ENCODE data around the gene ZNF845.
"Not testable (repeated sequence)": the region's sequence is repeated elsewhere in the genome, so short reads cannot be mapped to it uniquely, and the experiment has no call there.

ZNF845 gene

DNA sequence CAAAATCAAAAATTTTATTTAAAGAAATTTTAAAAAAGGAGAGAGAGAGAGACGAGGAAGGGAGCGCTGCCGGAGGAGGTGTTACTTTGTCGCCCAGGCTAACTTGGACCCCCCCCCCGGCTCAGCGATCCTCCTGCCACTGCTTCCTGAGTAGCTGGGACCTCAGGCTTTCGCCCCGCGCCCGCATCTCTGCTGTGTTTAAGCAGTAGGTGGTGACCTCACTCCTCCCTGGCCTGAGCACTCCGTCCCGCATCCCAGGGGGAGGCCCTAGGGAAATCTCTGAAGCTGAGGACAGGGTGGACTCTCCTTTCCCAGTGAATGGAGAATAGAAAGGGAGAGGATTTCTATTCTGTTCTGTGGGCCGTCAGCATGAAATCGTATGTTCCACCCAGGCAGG lies 485 bp upstream of the ZNF845 start:
- peak overlapping the region; percentile 15; the same call in 1 of the 2 replicates for H3K4me2 ChIP-seq (ENCODE audit: low read depth, low read length)
- no peaks in the 10 kb centered on the region for H3K36me3 ChIP-seq (replicated peaks; ENCODE audit: insufficient read depth, low read length)
- no peaks in the 10 kb centered on the region for H3K4me1 ChIP-seq (ENCODE audit: low read length)
- no peak for DNase-seq
- TF ChIP-seq, protein P1, sequence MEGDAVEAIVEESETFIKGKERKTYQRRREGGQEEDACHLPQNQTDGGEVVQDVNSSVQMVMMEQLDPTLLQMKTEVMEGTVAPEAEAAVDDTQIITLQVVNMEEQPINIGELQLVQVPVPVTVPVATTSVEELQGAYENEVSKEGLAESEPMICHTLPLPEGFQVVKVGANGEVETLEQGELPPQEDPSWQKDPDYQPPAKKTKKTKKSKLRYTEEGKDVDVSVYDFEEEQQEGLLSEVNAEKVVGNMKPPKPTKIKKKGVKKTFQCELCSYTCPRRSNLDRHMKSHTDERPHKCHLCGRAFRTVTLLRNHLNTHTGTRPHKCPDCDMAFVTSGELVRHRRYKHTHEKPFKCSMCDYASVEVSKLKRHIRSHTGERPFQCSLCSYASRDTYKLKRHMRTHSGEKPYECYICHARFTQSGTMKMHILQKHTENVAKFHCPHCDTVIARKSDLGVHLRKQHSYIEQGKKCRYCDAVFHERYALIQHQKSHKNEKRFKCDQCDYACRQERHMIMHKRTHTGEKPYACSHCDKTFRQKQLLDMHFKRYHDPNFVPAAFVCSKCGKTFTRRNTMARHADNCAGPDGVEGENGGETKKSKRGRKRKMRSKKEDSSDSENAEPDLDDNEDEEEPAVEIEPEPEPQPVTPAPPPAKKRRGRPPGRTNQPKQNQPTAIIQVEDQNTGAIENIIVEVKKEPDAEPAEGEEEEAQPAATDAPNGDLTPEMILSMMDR (IDR thresholded peaks at IDR 0.05; ENCODE audit: low read length): no peak
- TF ChIP-seq EZH2 (optimal IDR thresholded peaks at IDR 0.05; ENCODE audit: low read depth, low read length): no peak
- TF ChIP-seq EZH2phosphoT487 (IDR thresholded peaks at IDR 0.05; ENCODE audit: low read length): no peak
- H2AFZ ChIP-seq (ENCODE audit: low read length): no peak overlapping the region
- H3K27ac ChIP-seq (ENCODE audit: low read length): no peak overlapping the region
- H3K9ac ChIP-seq (ENCODE audit: low read length): no peak overlapping the region
- H3F3A ChIP-seq (ENCODE audit: insufficient read depth, low read length): no peaks in the 10 kb centered on the region
- no peaks in the 10 kb centered on the region for H3K27me3 ChIP-seq (replicated peaks; ENCODE audit: insufficient read depth, low read length)
- no peaks in the 10 kb centered on the region for H3K9me2 ChIP-seq (replicated peaks; ENCODE audit: insufficient read depth, low read length)
- H4K20me1 ChIP-seq (ENCODE audit: insufficient read depth, low read length): no peaks in the 10 kb centered on the region
- H3K79me2 ChIP-seq (ENCODE audit: low read length): no peaks in the 10 kb centered on the region
- H3K9me3 ChIP-seq (replicated peaks; ENCODE audit: insufficient read depth, low read length): no peaks in the 10 kb centered on the region
- H3K4me3 ChIP-seq (ENCODE audit: low read length): peak overlapping the region; percentile 62; the same call in 1 of the 2 replicates

DNA sequence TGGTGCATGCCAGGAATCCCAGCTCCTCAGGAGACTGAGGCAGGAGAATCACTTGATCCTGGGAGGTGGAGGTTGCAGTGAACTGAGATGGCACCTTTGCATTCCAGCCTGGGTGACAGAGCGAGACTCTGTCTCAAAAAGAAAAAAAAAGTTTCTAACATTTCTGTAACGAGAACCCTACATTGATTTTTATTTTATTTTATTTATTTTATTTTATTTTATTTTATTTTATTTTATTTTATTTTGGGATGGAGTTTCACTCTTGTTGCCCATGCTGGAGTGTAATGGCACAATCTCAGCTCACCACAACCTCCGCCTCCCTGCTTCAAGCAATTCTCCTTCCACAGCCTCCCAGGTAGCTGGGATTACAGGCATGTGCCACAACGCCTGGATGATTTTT lies 10.9 kb downstream of the ZNF845 start:
- not testable (repeated sequence) for H3K9me2 ChIP-seq (replicated peaks; ENCODE audit: insufficient read depth, low read length); H3K27ac ChIP-seq (ENCODE audit: low read length); H4K20me1 ChIP-seq (ENCODE audit: insufficient read depth, low read length); DNase-seq; H3K9me3 ChIP-seq (replicated peaks; ENCODE audit: insufficient read depth, low read length); H3K4me1 ChIP-seq (ENCODE audit: low read length); H3K4me2 ChIP-seq (ENCODE audit: low read depth, low read length); H3K4me3 ChIP-seq (ENCODE audit: low read length); H3F3A ChIP-seq (ENCODE audit: insufficient read depth, low read length); H2AFZ ChIP-seq (ENCODE audit: low read length); H3K36me3 ChIP-seq (replicated peaks; ENCODE audit: insufficient read depth, low read length); H3K9ac ChIP-seq (ENCODE audit: low read length); H3K27me3 ChIP-seq (replicated peaks; ENCODE audit: insufficient read depth, low read length); H3K79me2 ChIP-seq (ENCODE audit: low read length)

DNA sequence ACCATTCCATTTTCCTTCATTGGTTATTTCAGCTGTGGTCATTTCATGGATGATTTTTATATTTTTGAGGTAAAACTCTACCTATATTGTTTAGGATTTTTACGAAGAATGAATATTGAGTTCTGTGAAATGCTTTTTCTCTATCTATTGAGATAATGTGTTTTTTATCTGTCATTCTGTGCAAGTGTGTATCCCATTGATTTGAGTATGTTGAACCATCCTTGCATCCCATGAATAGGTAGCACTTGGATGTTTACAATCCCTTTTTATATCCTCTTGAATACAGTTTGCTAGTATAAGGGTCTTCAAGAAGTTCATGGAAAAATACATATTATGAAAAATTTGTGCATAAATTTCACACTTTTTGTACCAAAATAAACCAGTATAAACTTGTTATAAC lies 22.2 kb downstream of the ZNF845 start:
- H2AFZ ChIP-seq (ENCODE audit: low read length): no peak overlapping the region
- H3F3A ChIP-seq (ENCODE audit: insufficient read depth, low read length): no peaks in the 10 kb centered on the region
- H3K4me2 ChIP-seq (ENCODE audit: low read depth, low read length): no peak overlapping the region
- no peaks in the 10 kb centered on the region for H3K9me2 ChIP-seq (replicated peaks; ENCODE audit: insufficient read depth, low read length)
- no peaks in the 10 kb centered on the region for H3K79me2 ChIP-seq (ENCODE audit: low read length)
- H3K9me3 ChIP-seq (replicated peaks; ENCODE audit: insufficient read depth, low read length): no peaks in the 10 kb centered on the region
- no peaks in the 10 kb centered on the region for H3K4me1 ChIP-seq (ENCODE audit: low read length)
- H3K27me3 ChIP-seq (replicated peaks; ENCODE audit: insufficient read depth, low read length): no peaks in the 10 kb centered on the region
- H3K4me3 ChIP-seq (ENCODE audit: low read length): no peak overlapping the region
- no peak for DNase-seq
- no peak overlapping the region for H3K27ac ChIP-seq (ENCODE audit: low read length)
- H4K20me1 ChIP-seq (ENCODE audit: insufficient read depth, low read length): no peaks in the 10 kb centered on the region
- TF ChIP-seq EZH2phosphoT487 (IDR thresholded peaks at IDR 0.05; ENCODE audit: low read length): no peak
- TF ChIP-seq, protein P1 (IDR thresholded peaks at IDR 0.05; ENCODE audit: low read length): no peak
- H3K36me3 ChIP-seq (replicated peaks; ENCODE audit: insufficient read depth, low read length): no peaks in the 10 kb centered on the region
- no peak overlapping the region for H3K9ac ChIP-seq (ENCODE audit: low read length)

DNA sequence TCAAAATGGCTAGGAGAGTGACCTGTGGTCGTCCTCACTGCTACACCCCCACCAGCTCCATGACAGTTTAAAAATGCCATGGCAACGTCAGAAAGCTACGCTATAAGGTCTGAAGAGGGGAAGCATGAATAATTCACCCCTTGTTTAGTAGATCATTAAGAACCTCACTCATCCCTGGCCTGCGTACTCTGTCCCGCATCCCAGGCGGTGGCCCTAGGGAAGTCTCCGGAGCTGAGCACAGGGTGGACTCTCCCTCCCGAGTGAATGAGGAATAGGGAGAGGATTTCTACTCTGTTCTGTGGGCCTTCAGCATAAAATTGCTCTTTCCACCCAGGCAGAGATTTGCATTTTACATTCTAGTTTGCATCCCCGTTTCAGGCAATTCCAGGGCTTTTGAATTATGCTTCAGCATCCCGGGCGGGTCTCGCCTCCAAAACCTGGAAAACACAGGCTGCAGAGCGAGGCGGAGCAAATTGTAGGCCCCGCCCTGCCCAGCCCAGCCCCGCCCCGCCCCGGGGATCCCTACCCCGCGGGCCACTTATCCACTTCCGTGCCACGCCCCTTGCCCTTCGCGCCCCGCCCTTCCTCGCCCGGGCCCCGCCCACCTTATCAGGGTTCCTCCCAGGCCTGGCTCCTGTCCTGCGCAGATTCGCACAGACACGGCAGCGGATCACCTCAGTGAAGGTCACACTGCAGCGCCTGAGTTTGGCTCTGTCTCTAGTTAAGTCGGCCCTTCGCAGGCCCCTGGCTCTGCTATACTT lies 24.5 kb downstream of the ZNF845 start:
- TF ChIP-seq EZH2 (optimal IDR thresholded peaks at IDR 0.05; ENCODE audit: low read depth, low read length): no peak
- no peak for TF ChIP-seq EZH2phosphoT487 (IDR thresholded peaks at IDR 0.05; ENCODE audit: low read length)
- TF ChIP-seq, protein P1 (IDR thresholded peaks at IDR 0.05; ENCODE audit: low read length): no peak
- Histone ChIP-seq H3K79me2 (ENCODE audit: low read length) (no peaks in the 10 kb centered on the region), H3K9me2 (replicated peaks; ENCODE audit: insufficient read depth, low read length) (no peaks in the 10 kb centered on the region), H3K27ac (ENCODE audit: low read length) (no peak overlapping the region), H3K4me1 (ENCODE audit: low read length) (no peaks in the 10 kb centered on the region), H3F3A (ENCODE audit: insufficient read depth, low read length) (no peaks in the 10 kb centered on the region), H3K9me3 (replicated peaks; ENCODE audit: insufficient read depth, low read length) (no peaks in the 10 kb centered on the region), H3K4me2 (ENCODE audit: low read depth, low read length) (no peak overlapping the region), H2AFZ (ENCODE audit: low read length) (no peak overlapping the region), H3K9ac (ENCODE audit: low read length) (no peak overlapping the region), H3K4me3 (ENCODE audit: low read length) (no peak overlapping the region), H3K27me3 (replicated peaks; ENCODE audit: insufficient read depth, low read length) (no peaks in the 10 kb centered on the region; the same call in 1 of the 2 replicates), H3K36me3 (replicated peaks; ENCODE audit: insufficient read depth, low read length) (no peaks in the 10 kb centered on the region), H4K20me1 (ENCODE audit: insufficient read depth, low read length) (no peaks in the 10 kb centered on the region)
- no peak for DNase-seq

DNA sequence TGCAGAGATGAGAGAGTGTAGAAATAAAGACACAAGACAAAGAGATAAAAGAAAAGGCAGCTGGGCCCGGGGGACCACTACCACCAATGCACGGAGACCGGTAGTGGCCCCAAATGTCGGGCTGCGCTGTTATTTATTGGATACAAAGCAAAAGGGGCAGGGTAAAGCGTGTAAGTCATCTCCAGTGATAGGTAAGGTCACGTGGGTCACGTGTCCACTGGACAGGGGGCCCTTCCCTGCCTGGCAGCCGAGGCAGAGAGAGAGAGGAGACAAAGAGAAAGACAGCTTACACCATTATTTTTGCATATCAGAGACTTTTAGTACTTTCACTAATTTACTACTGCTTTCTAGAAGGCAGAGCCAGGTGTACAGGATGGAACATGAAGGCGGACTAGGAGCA lies 26.5 kb downstream of the ZNF845 start:
- not testable (repeated sequence) for H3F3A ChIP-seq (ENCODE audit: insufficient read depth, low read length); H3K9ac ChIP-seq (ENCODE audit: low read length); H3K27ac ChIP-seq (ENCODE audit: low read length); H3K27me3 ChIP-seq (replicated peaks; ENCODE audit: insufficient read depth, low read length); H3K4me3 ChIP-seq (ENCODE audit: low read length); H3K4me2 ChIP-seq (ENCODE audit: low read depth, low read length); H3K79me2 ChIP-seq (ENCODE audit: low read length); H2AFZ ChIP-seq (ENCODE audit: low read length); H3K9me2 ChIP-seq (replicated peaks; ENCODE audit: insufficient read depth, low read length); DNase-seq; H3K4me1 ChIP-seq (ENCODE audit: low read length); H4K20me1 ChIP-seq (ENCODE audit: insufficient read depth, low read length); H3K36me3 ChIP-seq (replicated peaks; ENCODE audit: insufficient read depth, low read length); H3K9me3 ChIP-seq (replicated peaks; ENCODE audit: insufficient read depth, low read length)
